Aorta (tissue), 5 donors: Measurements from ENCODE around the gene TMEM127. TPM values are rescaled to one million over a fixed set of nuclear protein-coding genes. Genes with fewer than 3 reads are reported as not detected.
A peak's percentile ranks its signal among the peaks of the same experiment; 100 is the strongest.
"Not testable (repeated sequence)": the region's sequence is repeated elsewhere in the genome, so short reads cannot be mapped to it uniquely, and the experiment has no call there.

Experiments
- ATAC-seq: fragments of 200-7000 bp; cut with Tn5 transposase; one replicate; pipeline ENCODE4 v1.9.1; 2022; ENCODE audit warnings: moderate library complexity; ENCODE audit not compliant: low FRiP score
- DNase-seq, 2 donors: peaks; one replicate each; pipeline ENCODE4 v3.0.0-alpha.2; 2020
- H3K27ac ChIP-seq, 2 donors: one replicate each; pipeline ENCODE4 v1.5.1; 2013; ENCODE audit warnings: low read length in 2 of 2, mild to moderate bottlenecking in 2 of 2, moderate library complexity in 2 of 2, control low read depth in 1 of 2, inconsistent platforms in 1 of 2, low read depth in 1 of 2
- H3K27me3 ChIP-seq, 2 donors: one replicate each; pipeline ENCODE4 v1.6.1; 2013; ENCODE audit warnings: control low read depth in 1 of 2, low read length in 1 of 2, mild to moderate bottlenecking in 1 of 2, moderate library complexity in 1 of 2; ENCODE audit not compliant: insufficient read depth in 2 of 2, control insufficient read depth in 1 of 2
- H3K36me3 ChIP-seq, 2 donors: one replicate each; pipeline ENCODE4 v1.6.1; 2013; ENCODE audit warnings: control low read depth in 1 of 2, low read length in 1 of 2, mild to moderate bottlenecking in 1 of 2; ENCODE audit not compliant: insufficient read depth in 2 of 2, control insufficient read depth in 1 of 2
- H3K4me1 ChIP-seq, 2 donors: one replicate each; pipeline ENCODE4 v1.6.1; 2013; ENCODE audit warnings: low read length in 2 of 2, control low read depth in 1 of 2, mild to moderate bottlenecking in 1 of 2, moderate library complexity in 1 of 2; ENCODE audit not compliant: insufficient read depth in 2 of 2, control insufficient read depth in 1 of 2
- H3K4me3 ChIP-seq, 2 donors: one replicate each; pipeline ENCODE4 v1.5.1; 2013; ENCODE audit warnings: low read length in 2 of 2, control low read depth in 1 of 2, mild to moderate bottlenecking in 1 of 2
- H3K9me3 ChIP-seq: one replicate; pipeline ENCODE4 v1.6.1; 2013; ENCODE audit warnings: mild to moderate bottlenecking, low read length; ENCODE audit not compliant: control insufficient read depth
- WGBS, 2 donors: extraction: QIAGEN DNeasy Blood & Tissue Kit; methylation state at CpG; one replicate each; pipeline ENCODE4 v1.1.7; 2013; 5-methylcytosine and 5-hydroxymethylcytosine counted together
- intact Hi-C, 2 donors: fragments of 100-400 bp; cut with DNase I; formaldehyde crosslinking; loops; one replicate each; pipeline versions ENCODE4 v1.14.2 to v1.15.0; 2022
- polyA plus RNA-seq, 2 donors: library from polyadenylated mRNA; stranded (reverse); fragments of 200-250 nt; gene quantifications; one replicate each; pipeline ENCODE4 v1.2.3, GENCODE V29; 2013
- total RNA-seq, 2 donors: library from RNA; stranded (reverse); fragmentation: NEBNext Ultra II Directional; extraction: Animal tissue kit (Norgen Biotek cat#: 25700); gene quantifications; one replicate each; pipeline ENCODE4 v1.2.1, GENCODE V29; 2021
- donor health status: healthy with polysubstance abuse.
- donor health status: Bipolar disorder and iron deficiency.
- donor health status: DM: no; HTN: no; CAD: no.
- donor health status: DM: no; HTN: no; CAD: no.
- donor health status: DM: yes; HTN: yes; CAD: no.

The TMEM127 gene
- total and polyA plus RNA-seq, 4 donors, result 8.3 to 53.8 (median 38.4) TPM

- peak; percentile 68 to 75 for DNase-seq
- no peaks in the 10 kb centered on the region for H3K9me3 ChIP-seq
- peaks cover 3 to 7% of the 10 kb centered on the region in 2 donors for H3K4me1 ChIP-seq
- intact Hi-C loops, result loop anchor here in 1 of 2 donors (5.0 kb wide), 1 partner anchor 118 kb away; no protein-coding TSS in a partner anchor
- no peak overlapping the region for H3K4me3 ChIP-seq
- peak overlapping the region; percentile 84 to 92 for H3K27ac ChIP-seq
- peak; percentile 81 for ATAC-seq
- H3K27me3 ChIP-seq, result no peaks in the 10 kb centered on the region
- H3K36me3 ChIP-seq, result no peaks in the 10 kb centered on the region
- WGBS, 2 donors, result 38 to 39% methylated on average over 10 of the region's 10 CpGs
Measured at GRCh38 chr2:96260387-96261260, 5.2 kb downstream of the TMEM127 start.

GRCh38 chr2:96259497-96259921, 6.3 kb downstream of the TMEM127 start:
- Histone ChIP-seq H3K4me3 (no peak overlapping the region), H3K27me3 (no peaks in the 10 kb centered on the region), H3K27ac (peak overlapping the region in 1 of 2 donors; percentile 84), H3K36me3 (no peaks in the 10 kb centered on the region), H3K9me3 (no peaks in the 10 kb centered on the region), H3K4me1 (peaks cover 3 to 7% of the 10 kb centered on the region in 2 donors)
- DNase-seq (peak in 1 of 2 donors; percentile 56), ATAC-seq (no peak)
- intact Hi-C loops, result no loop called here
- 80 to 85% methylated on average over 5 of the region's 5 CpGs for WGBS, 2 donors

- WGBS, 2 donors, result 48 to 49% methylated on average over 7 of the region's 7 CpGs
- Histone ChIP-seq H3K27ac (peak overlapping the region in 1 of 2 donors; percentile 85), H3K4me1 (peaks cover 3 to 7% of the 10 kb centered on the region in 2 donors), H3K36me3 (no peaks in the 10 kb centered on the region), H3K9me3 (no peaks in the 10 kb centered on the region), H3K4me3 (no peak overlapping the region), H3K27me3 (no peaks in the 10 kb centered on the region)
- ATAC-seq (peak; percentile 24), DNase-seq (peak in 1 of 2 donors; percentile 48)
- intact Hi-C loops, result no loop called here
Measured at GRCh38 chr2:96258166-96259022, 7.4 kb downstream of the TMEM127 start.

GRCh38 chr2:96257744-96258143, 8.1 kb downstream of the TMEM127 start:
- intact Hi-C loops, H3K4me1 ChIP-seq, H3K9me3 ChIP-seq, H3K36me3 ChIP-seq, H3K27me3 ChIP-seq, ATAC-seq, H3K4me3 ChIP-seq: not testable (repeated sequence)
- DNase-seq, result peak in 1 of 2 donors; percentile 24
- WGBS, 2 donors, result 94 to 95% methylated on average over 3 of the region's 3 CpGs
- peak overlapping the region in 1 of 2 donors; percentile 85 for H3K27ac ChIP-seq

GRCh38 chr2:96256611-96257113, 9.1 kb downstream of the TMEM127 start:
- Histone ChIP-seq H3K9me3 (no peaks in the 10 kb centered on the region), H3K27me3 (no peaks in the 10 kb centered on the region), H3K4me1 (peaks cover 3 to 7% of the 10 kb centered on the region in 2 donors), H3K36me3 (peaks cover 0 to 2% of the 10 kb centered on the region in 2 donors), H3K27ac (no peak overlapping the region), H3K4me3 (no peak overlapping the region)
- WGBS, 2 donors, result 82 to 83% methylated on average over 6 of the region's 6 CpGs
- peak in 1 of 2 donors; percentile 47 for DNase-seq
- ATAC-seq, result no peak
- intact Hi-C loops, result no loop called here

GRCh38 chr2:96254571-96254970, 11.2 kb downstream of the TMEM127 start:
- ATAC-seq, result no peak
- H3K27ac ChIP-seq, result no peak overlapping the region

GRCh38 chr2:96253006-96253405, 12.8 kb downstream of the TMEM127 start:
- 82 to 83% methylated on average over 7 of the region's 7 CpGs for WGBS, 2 donors
- ATAC-seq (no peak), DNase-seq (no peak)
- Histone ChIP-seq H3K4me3 (no peak overlapping the region), H3K27me3 (no peaks in the 10 kb centered on the region), H3K36me3 (peaks cover 0 to 2% of the 10 kb centered on the region in 2 donors), H3K27ac (no peak overlapping the region), H3K4me1 (peaks cover 0 to 5% of the 10 kb centered on the region in 2 donors), H3K9me3 (no peaks in the 10 kb centered on the region)
- intact Hi-C loops, result loop anchor here in 1 of 2 donors (5.0 kb wide), 2 partner anchors 46 to 106 kb away; partner anchors contain the start of genes DUSP2 and STARD7

More at GRCh38 chr2:96254571-96254970, 11.2 kb downstream of the TMEM127 start:
- H3K4me3 ChIP-seq, result no peak overlapping the region
- H3K4me1 ChIP-seq, result peaks cover 3 to 5% of the 10 kb centered on the region in 2 donors
- H3K9me3 ChIP-seq, result no peaks in the 10 kb centered on the region
- H3K27me3 ChIP-seq, result no peaks in the 10 kb centered on the region
- no peak for DNase-seq
- H3K36me3 ChIP-seq, result peaks cover 0 to 2% of the 10 kb centered on the region in 2 donors
- WGBS, 2 donors, result 87 to 89% methylated on average over 11 of the region's 11 CpGs
- intact Hi-C loops, result loop anchor here in 1 of 2 donors (5.0 kb wide), 2 partner anchors 47 to 107 kb away; partner anchors contain the start of genes DUSP2 and STARD7

- intact Hi-C loops, result loop anchor here in 1 of 2 donors (5.0 kb wide), 2 partner anchors 45 to 105 kb away; partner anchors contain the start of genes DUSP2 and STARD7
- peak overlapping the region in 1 of 2 donors; percentile 13 for H3K27ac ChIP-seq
- WGBS, 2 donors, result 82 to 89% methylated on average over 8 of the region's 8 CpGs
- no peaks in the 10 kb centered on the region for H3K27me3 ChIP-seq
- no peaks in the 10 kb centered on the region for H3K9me3 ChIP-seq
- H3K4me3 ChIP-seq, result no peak overlapping the region
- no peak for ATAC-seq
- no peak for DNase-seq
- peaks cover 0 to 3% of the 10 kb centered on the region in 2 donors for H3K4me1 ChIP-seq
- peaks cover 0 to 2% of the 10 kb centered on the region in 2 donors for H3K36me3 ChIP-seq
Measured at GRCh38 chr2:96252526-96252925, 13.3 kb downstream of the TMEM127 start.
